ENCODE data around the gene ZNF469. TPM values are rescaled to one million over a fixed set of nuclear protein-coding genes. Genes with fewer than 3 reads are reported as not detected.

Gene ZNF469
- total and polyA plus RNA-seq, 2 donors (not counting 3 experiments of a cell fraction or from before 2014, with no cell fraction given), result 0.90 to 5.7 TPM

DNA sequence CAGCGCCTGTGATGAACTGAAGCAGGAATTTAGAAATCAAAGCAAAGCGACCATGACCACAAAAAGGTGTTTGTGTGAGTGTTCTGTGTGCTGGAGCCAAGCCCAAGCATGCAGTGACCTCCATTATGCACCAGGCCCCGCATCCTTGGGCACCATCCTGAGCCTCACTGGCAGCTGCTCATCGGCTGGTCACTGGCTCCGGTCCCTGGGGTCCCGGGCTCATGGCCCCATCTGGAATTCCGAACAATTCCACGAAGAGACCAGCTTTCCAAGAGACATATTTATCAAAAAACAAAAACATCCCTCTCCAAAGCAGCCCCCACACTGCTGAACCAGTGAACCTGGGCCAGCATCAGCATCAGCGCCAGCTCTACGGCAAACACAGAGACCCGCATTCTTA is 15.2 kb upstream of the ZNF469 start:
- Histone ChIP-seq H3K4me2 (ENCODE audit: insufficient read depth, low read length) (no peak overlapping the region), H3K4me3 (replicated peaks in 1 of 3; ENCODE audit: insufficient read depth in 1 of 3, low read depth in 1 of 3, low read length in 3 of 3) (no peak overlapping the region), H4K20me1 (replicated peaks; ENCODE audit: control insufficient read depth, extremely low read depth, insufficient read depth, low read length) (no peaks in the 10 kb centered on the region), H3K36me3 (ENCODE audit: control insufficient read depth in 2 of 2, extremely low read depth in 1 of 2, insufficient read depth in 2 of 2, low read length in 2 of 2) (no peaks in the 10 kb centered on the region), H2AFZ (ENCODE audit: low read depth, low read length) (no peak overlapping the region), H3K27me3 (ENCODE audit: control insufficient read depth in 2 of 2, insufficient read depth in 2 of 2, low read length in 2 of 2) (peaks cover 6 to 8% of the 10 kb centered on the region in 2 experiments), H3K27ac (ENCODE audit: insufficient read depth, low read depth, low read length) (no peak overlapping the region), H3K9me3 (replicated peaks; ENCODE audit: control insufficient read depth, insufficient read depth, low read length) (no peaks in the 10 kb centered on the region), H3K4me1 (ENCODE audit: control insufficient read depth, extremely low read depth, insufficient read depth, low read length) (no peaks in the 10 kb centered on the region), H3K79me2 (ENCODE audit: control insufficient read depth, insufficient read depth, low read length) (no peaks in the 10 kb centered on the region), H3K9me1 (replicated peaks; ENCODE audit: control insufficient read depth, extremely low read depth, insufficient read depth, low read length) (no peaks in the 10 kb centered on the region), H3K9ac (replicated peaks; ENCODE audit: extremely low read depth, insufficient read depth, low read length) (no peak overlapping the region)
- no peak for FAIRE-seq
- no TSS peak for BruUV-seq (replicated peaks)
- ChIA-PET CTCF (interaction anchor here (1.4 to 1.7 kb wide), 2 partner anchors 15 to 52 kb away, joined by 5 read pairs; partner anchors contain the start of gene ZNF469), POLR2A (no interaction called here)
- DNase-seq (ENCODE audit: low read depth, low spot score), result no peak
- TF ChIP-seq MYC (IDR thresholded peaks at IDR 0.05; ENCODE audit: low read depth, low read length) (no peak), GATA2 (IDR thresholded peaks at IDR 0.05; ENCODE audit: insufficient read depth, insufficient read length, low read depth, low read length) (no peak), EZH2 (IDR thresholded peaks at IDR 0.05; ENCODE audit: borderline replicate concordance, low read depth, low read length, severe bottlenecking) (no peak), FOS (IDR thresholded peaks at IDR 0.05; ENCODE audit: borderline replicate concordance, insufficient read depth, low read length) (no peak), POLR2AphosphoS5 (IDR thresholded peaks at IDR 0.05; ENCODE audit: insufficient read depth, low read depth, low read length) (no peak), POLR2A (IDR thresholded peaks at IDR 0.05; ENCODE audit: low read depth, low read length) (no peak), JUN (IDR thresholded peaks at IDR 0.05; ENCODE audit: borderline replicate concordance, insufficient read depth, insufficient read length, low read depth) (no peak)
- TF ChIP-seq, protein P1, sequence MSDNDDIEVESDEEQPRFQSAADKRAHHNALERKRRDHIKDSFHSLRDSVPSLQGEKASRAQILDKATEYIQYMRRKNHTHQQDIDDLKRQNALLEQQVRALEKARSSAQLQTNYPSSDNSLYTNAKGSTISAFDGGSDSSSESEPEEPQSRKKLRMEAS (IDR thresholded peaks at IDR 0.05; ENCODE audit: insufficient read depth, insufficient read length), result no peak
- TF ChIP-seq, protein P2, sequence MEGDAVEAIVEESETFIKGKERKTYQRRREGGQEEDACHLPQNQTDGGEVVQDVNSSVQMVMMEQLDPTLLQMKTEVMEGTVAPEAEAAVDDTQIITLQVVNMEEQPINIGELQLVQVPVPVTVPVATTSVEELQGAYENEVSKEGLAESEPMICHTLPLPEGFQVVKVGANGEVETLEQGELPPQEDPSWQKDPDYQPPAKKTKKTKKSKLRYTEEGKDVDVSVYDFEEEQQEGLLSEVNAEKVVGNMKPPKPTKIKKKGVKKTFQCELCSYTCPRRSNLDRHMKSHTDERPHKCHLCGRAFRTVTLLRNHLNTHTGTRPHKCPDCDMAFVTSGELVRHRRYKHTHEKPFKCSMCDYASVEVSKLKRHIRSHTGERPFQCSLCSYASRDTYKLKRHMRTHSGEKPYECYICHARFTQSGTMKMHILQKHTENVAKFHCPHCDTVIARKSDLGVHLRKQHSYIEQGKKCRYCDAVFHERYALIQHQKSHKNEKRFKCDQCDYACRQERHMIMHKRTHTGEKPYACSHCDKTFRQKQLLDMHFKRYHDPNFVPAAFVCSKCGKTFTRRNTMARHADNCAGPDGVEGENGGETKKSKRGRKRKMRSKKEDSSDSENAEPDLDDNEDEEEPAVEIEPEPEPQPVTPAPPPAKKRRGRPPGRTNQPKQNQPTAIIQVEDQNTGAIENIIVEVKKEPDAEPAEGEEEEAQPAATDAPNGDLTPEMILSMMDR (IDR thresholded peaks at IDR 0.05; ENCODE audit: extremely low read depth in 1 of 2, insufficient read depth in 1 of 2, low read depth in 1 of 2, low read length in 2 of 2), result no peak
- dilution Hi-C loops (cut with MboI; ENCODE audit: extremely low pct_ligation_motif_present, low sequenced_read_pairs), result no loop called here
- intact Hi-C loops (cut with micrococcal nuclease), result no loop called here
